MV-4-11 (cell line): ENCODE data around the gene KRT8.
"Not testable (repeated sequence)": the region's sequence is repeated elsewhere in the genome, so short reads cannot be mapped to it uniquely, and the experiment has no call there.

Experiments used
- DNase-seq: peaks from one replicate; lab custom pipeline; 2025; lab: John Stamatoyannopoulos, UW

KRT8 gene

DNA sequence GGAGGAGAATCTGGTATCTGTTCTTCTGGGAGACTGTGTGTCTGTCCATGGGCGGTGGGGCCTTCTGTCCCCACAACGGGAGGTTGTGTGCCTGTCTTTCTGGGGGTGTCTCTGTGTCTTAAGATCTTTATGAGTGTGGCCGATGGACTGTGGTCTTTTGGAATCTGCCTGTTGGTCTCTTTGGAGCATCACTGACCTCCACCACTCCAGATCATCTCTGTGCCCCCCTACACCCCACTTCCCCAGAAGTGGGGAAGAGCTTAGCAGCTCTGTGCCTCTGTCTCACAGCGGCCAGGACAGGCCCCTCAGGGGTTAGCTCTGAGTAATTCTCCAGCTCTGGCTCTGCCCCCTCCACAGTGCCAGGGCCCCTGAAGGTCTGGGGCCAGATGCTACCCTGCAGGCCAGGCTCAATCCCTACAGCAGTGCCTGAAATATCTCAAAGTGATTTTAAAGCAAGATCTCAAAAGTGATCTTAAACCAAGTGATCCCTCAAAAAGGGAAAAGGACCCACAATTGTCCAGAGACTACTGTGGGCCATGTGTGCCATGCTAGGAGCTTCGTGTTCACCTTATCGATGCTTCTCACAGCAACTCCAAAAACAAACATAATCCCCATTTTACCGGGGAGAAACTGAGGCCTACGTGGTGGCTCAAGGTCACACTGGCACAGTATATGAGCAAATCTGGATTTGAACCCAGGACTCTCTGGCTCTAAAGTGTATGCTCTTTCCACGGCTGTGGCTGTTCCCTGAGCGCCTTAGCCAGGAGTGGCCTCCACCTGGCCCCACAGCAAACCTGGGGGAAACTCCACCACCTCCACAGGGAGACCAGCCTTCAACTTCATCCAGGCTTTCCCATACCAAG is 30.1 kb downstream of the KRT8 start:
- DNase-seq, result no peak

DNA sequence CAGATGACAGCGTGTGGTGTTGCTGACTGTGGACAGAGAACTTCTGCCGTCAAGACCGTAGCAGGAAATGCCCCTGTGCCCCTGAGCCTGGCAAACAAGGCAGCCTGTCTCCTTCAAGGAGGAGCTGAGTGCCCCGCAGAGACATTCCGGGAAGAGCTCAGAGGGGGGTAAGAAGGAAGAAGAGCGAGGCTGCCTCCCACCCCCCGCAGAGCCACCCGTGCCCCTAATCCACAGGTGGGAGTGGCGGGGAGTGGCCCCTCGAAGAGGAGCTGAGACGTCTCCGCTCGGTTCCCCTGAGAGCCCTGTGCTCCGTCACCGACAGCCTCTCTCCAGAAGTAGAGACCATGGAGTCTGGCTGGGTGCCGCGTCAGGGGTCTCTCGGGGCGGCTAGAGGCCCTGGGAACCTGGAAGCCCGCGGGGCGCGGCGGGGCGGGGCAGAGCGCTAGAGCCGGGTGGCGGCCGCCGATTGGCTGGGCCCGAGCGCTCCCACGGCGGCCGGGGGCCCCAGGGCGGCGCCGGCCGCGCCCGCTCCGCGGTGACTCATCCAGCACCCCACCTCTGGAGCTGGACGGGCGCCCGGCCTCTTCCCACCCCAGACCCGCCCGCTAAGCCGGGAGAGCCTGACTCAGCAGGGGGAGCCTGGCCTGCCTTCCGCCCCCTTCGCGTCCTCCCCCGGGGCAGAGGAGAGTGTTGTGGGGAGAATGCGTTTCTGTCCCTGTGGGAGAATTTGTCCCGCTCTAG is 30.9 kb downstream of the KRT8 start:
- peak; percentile 74 for DNase-seq

DNA sequence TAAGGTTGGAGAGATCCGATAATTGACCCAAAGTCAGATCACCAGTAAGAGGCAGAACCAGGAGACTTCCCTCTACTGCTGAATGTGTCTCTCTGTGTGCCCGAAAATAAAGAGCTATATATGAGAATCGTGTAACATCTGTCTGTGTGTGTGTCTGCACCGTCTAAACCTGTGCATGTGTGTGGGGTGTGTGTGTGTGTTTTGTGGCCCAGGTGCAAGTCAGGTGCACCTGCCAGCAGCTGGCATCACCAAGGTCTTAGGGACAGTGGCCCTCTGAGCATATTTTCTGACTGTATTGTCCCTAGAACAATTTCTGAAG is 31.4 kb downstream of the KRT8 start:
- no peak for DNase-seq

DNA sequence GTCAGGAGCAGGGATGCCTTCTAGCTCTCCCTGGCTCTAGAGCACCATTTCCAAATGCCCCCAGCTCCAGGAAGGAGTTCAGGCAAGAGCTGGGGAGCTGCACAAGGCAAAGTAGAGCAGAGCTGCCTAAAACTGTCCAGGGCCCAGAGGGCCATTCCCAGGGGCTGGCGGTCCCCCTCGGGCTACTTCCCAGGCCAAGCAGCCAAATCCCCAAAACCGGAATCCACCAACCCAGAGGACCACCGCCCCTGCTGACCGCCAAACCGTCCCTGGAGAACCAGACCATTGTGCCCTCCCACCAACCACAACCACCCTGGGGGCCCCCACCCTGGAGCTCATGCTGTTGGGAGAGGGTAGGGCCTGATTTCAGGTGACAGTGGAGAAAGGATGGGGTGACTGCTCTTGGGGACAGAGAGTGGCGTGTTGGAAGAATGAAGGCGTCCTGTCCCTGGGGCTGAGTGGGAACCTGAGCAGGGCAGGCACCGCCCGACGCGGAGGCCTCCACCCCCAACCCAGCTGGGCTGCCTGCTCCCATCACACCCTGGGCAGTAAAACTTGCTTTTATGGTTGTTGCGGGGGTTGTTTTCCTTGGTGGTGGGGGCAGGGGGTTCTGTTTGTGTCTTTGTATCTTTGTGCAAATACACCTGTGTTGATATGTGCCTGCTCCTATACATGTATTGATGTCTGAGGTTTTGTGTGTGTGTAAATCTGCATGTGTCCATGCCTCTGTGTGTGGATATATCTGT is 32.1 kb downstream of the KRT8 start:
- no peak for DNase-seq

DNA sequence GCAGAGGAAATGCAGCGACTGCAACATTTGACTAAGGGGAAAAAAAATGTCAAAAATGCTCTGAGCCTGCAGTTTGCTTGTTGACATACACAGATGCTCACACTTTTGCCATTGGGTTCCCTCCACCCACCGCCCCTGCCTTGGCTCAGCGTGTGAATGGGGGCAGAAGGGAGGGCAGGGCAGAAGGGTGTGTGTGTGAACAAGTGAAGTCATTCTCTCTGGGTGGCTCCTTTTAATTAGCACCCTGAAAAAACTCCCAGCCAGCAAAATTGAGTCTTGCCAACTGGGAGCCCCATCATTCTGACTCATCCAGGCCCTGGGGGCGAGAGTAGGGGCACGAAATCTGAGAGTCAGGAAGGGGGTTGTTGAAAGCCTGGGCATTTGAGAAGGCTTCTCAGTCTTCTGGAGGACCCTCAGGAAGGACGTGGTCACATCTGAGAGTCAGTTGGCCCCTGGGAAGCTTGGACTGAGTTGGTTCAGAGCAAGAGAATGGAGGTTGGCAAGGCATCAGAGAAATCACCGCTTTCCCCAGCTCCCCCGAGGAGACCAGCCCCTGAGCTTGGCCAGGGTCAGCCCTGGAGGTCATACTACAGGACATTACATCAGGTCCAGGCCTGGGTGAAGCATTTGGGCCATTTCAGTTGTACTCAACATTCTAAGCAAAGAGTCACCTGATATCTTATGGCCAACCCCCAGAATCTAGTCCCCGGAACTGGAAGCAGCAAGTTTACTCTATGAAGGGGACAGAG is 33.4 kb downstream of the KRT8 start:
- no peak for DNase-seq

DNA sequence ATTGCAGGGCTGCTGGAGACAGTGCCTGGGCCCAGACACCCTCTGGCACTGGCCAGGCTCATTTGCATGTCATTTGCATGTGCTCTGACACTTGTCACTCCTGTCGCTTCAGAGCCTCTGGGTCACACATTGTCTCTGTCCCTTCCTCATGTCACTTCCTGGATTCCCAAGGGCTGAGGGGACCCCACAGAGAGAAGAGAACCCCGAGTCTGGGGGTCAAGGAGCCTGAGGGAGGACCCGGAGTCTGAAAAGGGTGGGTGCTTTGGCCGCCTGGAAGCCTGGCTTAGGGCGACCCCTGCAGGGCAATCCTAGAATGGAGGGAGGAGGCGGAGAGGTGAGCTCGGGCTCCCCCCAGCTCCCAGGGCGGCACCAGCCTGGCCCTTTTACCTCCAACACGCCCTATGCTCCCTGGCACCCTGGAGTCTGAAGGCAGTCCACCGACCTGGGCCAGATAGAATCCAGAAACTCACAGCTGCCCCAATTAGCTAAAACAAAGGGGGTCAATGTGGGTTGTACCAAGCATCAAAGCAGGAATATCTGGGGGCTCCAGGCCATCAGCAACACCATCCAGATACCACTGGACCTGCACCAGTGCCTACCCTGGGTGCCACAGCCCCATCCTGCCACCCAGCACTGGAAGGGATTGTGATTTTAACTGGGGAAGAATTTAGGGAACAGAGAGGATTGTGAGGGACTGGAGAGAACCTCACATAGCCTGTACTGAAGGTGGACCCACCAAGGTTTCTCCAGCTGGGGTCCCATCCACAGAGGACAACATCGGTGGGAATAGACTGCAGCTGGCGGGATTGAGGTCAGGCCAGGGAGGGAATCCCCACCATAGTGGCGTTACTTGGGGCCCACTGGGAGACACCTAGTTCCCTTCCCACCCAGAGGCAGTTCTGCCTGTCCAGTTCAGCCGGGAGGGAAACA is 34.2 kb downstream of the KRT8 start:
- DNase-seq, result peak; percentile 34

DNA sequence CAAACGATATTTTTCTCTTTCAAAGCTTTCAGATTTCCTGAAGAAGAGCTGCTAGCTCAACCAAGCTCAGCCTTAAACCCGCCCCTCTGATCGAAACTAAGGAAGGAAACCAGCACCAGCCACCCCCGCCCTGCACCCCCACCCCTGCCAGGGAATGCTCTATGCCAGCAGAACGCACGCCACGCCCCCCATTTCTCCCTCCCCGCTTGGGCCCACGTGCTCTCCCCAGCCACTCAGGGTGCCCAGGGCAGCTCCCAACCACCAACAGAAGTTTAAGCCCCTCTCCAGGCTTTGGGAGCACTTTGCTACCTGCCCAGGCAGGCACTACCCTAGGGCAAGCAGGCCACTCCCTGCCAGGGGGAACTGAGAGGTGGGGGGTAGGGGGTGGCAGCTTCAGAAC is 37.2 kb downstream of the KRT8 start:
- DNase-seq, result peak; percentile 32

DNA sequence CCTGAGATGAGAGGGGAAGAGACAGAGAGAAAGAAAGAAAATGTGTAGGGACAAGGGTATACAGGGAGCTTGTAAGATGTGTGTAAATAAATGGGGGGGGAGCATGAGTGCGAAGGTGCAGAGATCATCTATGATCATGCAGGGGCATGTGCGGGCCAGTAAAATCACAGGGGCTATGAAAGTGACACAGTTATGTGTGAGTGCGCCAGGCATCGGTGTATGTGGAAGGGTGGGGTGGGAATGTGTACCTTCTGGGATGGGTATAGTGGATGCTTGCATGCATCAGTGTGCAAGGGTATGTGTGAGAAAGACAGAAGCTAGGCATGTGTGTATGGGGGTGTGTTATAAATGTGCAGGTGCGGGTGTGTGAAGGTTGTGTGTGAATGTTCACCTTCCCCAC is 37.7 kb downstream of the KRT8 start:
- no peak for DNase-seq

DNA sequence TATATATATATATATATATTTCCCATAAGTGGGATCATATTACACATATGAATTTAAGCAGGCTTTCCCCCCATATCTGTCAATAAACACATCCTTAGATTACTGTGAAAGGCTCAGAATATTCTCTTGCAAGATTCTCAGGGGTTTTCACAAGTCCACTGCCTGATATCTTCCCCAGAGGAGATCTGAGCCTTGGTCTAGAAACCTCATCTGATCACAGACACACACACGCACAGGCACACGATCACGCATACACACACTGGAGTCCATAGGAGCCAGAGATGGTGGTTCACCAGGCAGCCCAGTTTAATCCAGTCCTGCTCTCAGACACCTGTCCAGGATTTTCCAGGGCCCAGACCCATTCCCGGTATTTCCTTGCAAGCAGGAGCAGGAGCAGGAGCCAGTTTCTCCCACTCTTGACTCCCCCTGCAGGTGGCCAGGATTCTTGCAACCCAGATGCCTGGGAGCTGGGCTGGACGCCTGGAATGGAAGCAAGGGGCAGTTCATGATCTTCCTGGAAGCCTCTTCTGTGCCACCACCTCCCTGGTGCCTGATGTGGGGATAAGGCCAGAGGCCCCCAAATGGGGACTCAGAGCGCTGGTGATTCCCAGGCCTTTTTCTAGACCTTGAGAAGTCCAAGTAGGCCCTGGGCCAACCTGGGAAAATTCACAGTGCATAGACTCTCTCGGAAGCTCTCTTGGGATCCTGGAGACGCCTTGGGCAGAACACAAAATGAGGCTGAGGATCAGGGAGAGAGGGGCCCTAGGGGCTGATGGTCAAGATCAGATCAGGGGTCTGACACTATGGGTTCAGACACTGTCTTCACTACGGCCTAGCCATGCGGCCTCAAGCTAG is 39.6 kb downstream of the KRT8 start:
- no peak for DNase-seq

DNA sequence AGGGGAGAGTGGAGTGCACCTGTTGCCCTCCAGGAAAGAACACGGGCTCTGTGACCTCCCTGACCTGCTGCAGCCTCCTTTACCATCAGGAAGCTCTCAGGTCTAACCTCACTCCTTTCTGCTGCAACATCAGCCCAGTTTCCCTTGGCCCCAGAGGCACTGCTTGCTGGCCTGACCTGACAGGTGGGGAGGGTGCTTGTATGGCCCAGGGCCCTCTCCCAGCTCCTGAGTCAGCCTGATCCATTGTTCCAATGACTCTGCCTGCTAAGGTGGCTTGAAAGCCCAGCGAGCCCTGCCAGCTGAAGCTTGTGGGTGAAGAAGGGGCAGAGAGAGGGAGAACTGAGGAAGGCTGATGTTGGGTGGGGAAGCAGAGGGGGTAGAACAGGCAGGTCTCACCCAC is 42.9 kb downstream of the KRT8 start:
- DNase-seq, result no peak

DNA sequence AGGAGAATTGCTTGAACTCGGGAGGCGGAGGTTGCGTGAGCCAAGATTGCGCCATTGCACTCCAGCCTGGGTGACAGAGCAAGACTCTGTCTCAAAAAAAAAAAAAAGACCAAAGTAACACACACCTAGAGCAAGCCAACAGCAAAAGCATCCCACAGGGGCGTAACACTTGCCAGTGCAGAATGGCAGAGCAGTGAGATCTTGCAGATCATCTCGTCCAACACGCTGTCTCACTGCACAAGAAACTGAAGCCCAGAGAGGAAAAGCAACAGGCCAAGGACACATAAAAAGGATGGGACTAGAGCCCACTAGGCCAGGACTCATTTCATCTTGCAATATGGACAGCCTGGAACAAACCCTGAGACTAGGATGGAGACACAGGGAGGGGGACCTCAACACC is 43.4 kb downstream of the KRT8 start:
- no peak for DNase-seq

DNA sequence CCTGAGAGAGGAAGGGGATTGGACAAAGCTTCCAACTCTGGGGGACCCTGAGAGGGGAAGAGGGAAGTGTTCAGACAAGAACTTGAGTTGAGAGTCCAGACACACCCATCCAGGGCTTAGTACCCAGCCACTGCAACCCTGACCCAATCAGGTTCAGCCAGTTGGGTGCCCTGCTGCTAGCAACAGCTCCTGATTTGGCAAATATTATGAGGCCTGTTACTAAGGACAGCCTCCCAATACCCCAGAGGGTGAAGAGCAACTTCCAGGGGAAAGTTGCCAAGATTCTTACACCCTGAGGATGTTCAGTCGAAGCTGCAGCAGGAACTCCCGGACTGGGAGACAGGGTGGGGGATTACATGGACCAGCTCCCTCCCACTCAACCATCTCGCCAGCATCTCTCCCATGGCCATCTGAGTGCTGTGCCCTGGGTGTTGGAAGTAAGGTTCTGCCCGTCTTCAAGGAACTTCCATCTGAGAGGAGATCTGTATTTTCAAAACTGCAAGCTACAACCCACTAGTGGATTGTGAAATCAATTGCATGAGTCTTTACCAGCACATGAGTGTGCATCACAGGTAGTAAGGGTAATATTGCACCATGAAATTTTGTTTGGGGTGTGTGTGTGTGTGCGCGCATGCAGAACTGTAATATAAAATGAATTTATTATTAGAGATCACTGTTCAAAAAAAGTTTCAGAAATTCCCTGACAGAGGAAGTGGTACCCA is 44.6 kb downstream of the KRT8 start:
- DNase-seq, result no peak

DNA sequence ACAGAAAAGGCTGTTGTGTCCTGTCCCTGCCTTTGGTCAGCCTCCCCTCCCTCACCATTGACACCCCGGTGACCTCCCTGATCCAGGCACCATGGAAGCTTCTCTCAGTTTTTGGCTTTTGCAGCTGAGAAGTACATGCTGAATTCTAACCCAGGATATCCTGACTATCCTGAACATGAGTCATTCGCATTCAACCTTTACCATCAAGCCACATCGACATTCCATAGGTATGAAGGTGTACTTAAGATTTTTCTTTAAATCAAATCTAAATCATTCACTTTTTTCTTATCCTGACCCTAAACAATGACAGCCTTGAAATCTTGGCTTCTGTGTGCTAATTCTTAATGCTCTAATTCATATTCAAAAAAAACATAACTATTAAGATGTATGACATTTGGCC is 47.4 kb downstream of the KRT8 start:
- no peak for DNase-seq

DNA sequence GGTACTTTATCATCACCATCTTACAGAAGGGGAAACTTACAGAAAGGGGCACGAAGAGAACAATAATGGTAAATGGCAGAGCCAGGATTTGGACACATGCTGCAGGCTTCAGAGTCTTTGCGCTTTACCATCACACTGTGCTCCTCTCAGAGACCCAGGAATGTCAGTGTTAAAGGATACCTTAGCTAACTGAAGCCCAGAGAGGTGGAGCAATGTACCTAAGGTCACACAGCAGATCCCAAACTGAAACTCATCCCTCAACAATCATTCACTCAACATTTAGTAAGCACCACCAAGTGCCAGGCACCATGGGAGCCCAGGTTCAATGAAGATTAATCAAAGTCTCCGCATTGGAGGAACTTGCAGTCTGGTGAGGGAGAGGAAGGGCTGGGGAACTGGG is 48.1 kb downstream of the KRT8 start:
- no peak for DNase-seq

DNA sequence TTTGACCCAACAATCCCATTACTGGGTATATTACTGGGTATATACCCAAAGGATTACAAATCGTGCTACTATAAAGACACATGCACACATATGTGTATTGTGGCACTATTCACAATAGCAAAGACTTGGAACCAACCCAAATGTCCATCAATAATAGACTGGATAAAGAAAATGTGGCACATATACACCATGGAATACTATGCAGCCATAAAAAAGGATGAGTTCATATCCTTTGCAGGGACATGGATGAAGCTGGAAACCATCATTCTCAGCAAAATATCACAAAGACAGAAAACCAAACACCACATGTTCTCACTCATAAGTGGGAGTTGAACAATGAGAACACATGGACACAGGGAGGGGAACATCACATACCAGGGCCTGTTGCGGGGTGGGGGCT is 48.8 kb downstream of the KRT8 start:
- not testable (repeated sequence) for DNase-seq

DNA sequence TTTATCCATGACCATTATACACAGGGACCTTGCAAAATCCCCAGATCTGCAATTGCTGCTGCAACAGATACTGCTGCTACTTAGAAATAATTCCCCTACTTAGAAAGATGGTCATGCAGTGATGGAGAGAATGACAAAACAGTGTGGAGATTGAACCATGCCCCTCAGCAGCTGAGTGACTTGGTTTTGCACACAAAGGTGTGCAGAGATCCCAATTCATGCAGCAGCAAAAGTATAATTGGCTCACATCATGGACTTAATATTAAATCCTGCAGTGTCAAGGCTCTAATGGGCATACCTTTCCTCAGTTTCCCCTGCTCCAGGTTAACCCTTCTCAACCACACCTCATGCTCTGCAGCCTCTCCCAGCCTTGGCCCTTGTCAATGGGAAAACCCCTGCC is 53.1 kb downstream of the KRT8 start:
- no peak for DNase-seq

DNA sequence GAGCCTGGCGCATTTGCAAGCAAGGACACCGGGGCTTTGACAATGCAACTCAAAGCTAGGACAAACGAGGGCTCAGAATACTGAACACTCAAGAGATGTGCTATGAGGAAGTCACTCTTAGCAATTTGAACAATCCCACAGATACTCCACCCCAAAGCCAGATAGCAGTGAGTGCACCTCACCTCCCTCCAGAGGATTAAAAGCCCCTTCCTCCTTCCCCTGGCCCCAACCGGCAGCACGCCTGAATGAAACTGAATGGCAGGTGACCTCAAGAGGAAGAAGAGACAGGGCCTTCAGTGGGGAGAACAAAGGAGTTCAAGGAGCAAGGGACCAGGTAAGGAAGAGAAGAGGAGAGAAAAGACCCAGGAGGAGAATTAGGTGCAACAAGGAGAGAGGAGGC is 54.2 kb downstream of the KRT8 start:
- no peak for DNase-seq

DNA sequence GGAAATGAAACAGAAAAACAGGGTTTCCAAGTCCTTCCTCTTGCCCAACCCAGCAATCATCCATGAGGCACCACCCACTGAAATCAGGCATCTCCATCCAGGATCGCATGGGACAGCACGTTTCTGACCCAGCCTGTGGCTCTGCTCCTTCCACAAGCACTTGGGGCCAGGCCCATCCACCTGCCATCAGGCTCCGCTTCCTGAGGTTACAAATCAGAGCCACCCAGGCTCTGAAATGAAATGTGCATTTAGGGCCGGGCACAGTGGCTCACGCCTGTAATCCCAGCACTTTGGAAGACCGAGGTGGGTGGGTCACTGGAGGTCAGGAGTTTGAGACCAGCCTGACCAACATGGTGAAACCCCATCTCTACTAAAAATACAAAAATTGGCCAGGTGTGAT is 55.4 kb downstream of the KRT8 start:
- DNase-seq, result no peak

DNA sequence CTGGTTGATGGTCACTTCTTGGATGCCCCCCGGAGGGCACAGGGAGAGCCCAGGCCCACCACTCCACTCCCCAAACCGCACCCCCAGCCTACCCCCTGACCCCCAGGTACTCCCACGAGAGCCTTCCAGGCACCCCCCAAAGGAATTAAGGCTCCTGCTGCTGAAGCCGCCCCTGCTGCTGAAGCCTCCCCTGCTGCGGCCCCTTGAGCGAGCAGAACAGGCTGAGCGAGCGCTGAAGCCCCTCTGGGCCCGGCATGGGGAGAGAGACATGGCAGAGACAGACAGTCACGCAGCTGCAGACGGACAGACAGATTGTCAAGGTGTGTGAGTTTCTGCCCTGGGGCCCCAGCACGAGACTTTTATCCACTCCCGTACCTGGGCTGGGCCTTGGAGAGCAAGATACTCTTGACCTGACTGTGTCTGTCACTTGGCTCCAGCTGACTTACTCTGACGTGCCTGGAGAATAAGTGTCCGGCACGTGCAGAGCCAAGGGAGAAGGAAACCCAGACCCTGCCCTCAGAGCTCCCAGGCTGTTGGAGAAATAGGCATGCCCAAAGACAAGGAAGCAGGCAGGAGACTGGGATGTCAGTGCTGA is 56.1 kb downstream of the KRT8 start, which contains the start of gene KRT78:
KRT78 (minus strand) TSS at position 334 of the 595 bp plus-strand sequence; CDS start at position 270, 64 bp downstream.
- no peak for DNase-seq
